GM21825 (cell line): ENCODE measurements around the gene AKAP12.
"Not testable (repeated sequence)": the region's sequence is repeated elsewhere in the genome, so short reads cannot be mapped to it uniquely, and the experiment has no call there.

Source experiments
- ATAC-seq: cut with Tn5 transposase; IDR thresholded peaks from one replicate; pipeline ENCODE4 v1.9.1; 2021; ENCODE audit warnings: mild to moderate bottlenecking, moderate library complexity; ENCODE audit not compliant: unreplicated experiment

AKAP12 gene

GRCh38 chr6:151339369-151339768, 99.6 kb downstream of the AKAP12 start:
- ATAC-seq, result no peak

GRCh38 chr6:151340219-151340978, 100.6 kb downstream of the AKAP12 start:
- no peak for ATAC-seq

DNA sequence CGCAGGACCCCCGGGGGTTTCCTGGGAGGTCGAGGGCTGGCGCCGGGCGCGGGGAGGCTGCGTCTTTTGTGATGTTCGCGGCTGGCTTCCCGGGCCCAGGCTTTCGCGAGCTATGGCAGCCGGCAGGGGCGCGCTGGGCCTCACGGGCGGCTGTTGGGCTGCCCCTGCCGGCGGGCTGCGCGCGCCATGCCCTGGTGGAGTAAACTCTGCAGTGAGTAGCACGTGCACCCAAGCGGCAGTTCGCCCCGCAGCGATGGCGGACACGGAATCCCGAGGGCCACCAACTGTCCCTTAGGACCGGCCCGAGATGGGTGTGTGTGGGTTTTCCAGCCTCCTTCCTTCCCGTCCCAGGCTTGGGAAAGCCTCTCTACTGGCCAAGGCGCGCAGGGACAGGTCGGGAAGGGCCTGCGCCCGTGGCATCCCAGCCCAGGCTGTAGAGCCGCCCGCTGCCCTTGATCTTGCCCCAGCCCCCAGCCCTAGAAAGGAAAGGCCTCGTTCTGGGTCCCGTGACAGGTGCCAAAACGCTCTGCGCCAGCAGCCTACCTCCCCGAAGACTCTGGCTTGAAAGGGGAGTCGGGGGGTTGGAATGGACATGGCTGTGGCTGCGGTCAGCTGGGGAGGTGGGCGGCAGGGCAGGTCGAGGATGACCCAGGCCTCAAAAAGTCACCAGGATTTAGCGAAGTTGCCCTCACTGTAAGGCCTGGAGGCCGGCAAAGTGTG, 101.9 kb downstream of the AKAP12 start:
- ATAC-seq, result no peak

- ATAC-seq, result not testable (repeated sequence)
Measured at GRCh38 chr6:151342750-151343149, 103.0 kb downstream of the AKAP12 start.

GRCh38 chr6:151349651-151350270, 110.0 kb downstream of the AKAP12 start:
- ATAC-seq, result no peak

GRCh38 chr6:151350442-151351145, 110.8 kb downstream of the AKAP12 start:
- no peak for ATAC-seq

DNA sequence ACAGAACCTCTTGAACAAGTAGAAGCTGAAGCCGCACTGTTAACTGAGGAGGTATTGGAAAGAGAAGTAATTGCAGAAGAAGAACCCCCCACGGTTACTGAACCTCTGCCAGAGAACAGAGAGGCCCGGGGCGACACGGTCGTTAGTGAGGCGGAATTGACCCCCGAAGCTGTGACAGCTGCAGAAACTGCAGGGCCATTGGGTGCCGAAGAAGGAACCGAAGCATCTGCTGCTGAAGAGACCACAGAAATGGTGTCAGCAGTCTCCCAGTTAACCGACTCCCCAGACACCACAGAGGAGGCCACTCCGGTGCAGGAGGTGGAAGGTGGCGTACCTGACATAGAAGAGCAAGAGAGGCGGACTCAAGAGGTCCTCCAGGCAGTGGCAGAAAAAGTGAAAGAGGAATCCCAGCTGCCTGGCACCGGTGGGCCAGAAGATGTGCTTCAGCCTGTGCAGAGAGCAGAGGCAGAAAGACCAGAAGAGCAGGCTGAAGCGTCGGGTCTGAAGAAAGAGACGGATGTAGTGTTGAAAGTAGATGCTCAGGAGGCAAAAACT, 111.5 kb downstream of the AKAP12 start:
- no peak for ATAC-seq

DNA sequence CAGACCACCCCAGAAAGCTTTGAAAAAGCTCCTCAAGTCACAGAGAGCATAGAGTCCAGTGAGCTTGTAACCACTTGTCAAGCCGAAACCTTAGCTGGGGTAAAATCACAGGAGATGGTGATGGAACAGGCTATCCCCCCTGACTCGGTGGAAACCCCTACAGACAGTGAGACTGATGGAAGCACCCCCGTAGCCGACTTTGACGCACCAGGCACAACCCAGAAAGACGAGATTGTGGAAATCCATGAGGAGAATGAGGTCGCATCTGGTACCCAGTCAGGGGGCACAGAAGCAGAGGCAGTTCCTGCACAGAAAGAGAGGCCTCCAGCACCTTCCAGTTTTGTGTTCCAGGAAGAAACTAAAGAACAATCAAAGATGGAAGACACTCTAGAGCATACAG, 112.0 kb downstream of the AKAP12 start:
- ATAC-seq, result no peak

- no peak for ATAC-seq
Measured at GRCh38 chr6:151352410-151353396, 112.9 kb downstream of the AKAP12 start.

DNA sequence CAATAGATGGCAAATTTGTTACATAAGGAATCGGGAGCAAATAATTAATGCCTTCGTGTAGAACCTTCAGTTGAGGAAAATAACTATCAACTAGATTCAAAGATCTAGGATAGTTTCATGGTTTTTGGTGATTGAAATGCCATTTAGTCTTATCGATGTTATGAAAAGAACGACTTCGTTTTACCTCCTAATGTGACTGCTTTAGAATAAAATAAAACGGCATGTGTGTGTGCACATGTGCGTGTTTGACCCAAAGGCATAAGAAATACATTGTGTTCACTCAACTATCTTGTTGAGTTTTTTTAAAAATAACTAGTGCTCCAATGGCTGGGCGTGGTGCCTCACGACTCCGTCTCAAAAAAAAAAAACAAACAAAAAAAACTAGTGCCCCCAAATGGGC, 114.0 kb downstream of the AKAP12 start:
- no peak for ATAC-seq

DNA sequence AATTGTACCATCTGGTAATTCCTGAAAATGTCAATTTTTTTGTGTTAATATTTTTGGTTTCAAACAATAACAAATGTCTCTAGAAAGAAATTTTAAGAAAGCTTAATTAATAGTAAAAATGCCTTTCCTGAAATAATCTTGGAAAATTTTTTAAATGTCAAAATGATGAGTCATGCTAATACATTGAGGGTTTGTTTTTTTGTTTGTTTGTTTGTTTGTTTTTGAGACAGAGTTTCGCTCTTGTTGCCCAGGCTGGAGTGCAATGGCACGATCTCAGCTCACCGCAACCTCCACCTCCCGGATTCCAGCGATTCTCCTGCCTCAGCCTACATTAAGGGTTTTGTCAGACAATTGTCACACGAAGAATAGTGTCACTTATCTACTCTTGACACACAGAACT, 117.2 kb downstream of the AKAP12 start:
- not testable (repeated sequence) for ATAC-seq

DNA sequence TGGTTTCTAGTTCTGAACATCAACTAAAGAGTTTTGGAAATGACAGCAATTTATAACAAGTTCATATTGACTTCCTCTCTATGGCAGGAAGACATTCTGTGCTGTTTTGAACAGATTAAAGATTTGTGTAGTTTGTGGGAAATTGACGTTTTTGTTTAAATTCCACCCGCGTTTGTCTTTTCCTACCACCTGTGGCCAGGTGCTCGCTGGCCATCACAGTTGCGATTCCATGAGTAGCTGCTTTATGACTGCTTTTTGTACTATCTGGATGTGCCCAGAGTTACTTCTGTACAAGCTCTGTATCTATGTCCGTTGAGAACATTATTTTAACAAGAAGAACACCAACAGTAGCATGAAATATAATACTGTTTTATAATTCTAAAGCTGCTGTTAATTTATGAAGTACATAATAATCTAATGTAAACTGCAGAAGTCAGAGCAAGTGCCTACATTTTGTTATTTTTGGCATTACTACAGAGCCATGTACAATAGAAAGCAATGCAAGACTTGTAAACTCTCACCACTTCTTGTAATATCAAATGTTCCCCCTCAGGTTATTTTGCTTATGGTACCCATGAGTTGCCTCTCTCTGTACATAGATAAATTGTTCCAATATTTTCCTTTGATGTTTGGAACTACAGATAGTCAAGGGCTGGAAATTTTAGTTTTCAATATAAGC, 118.1 kb downstream of the AKAP12 start:
- no peak for ATAC-seq

GRCh38 chr6:151358475-151358874, 118.7 kb downstream of the AKAP12 start:
- no peak for ATAC-seq

DNA sequence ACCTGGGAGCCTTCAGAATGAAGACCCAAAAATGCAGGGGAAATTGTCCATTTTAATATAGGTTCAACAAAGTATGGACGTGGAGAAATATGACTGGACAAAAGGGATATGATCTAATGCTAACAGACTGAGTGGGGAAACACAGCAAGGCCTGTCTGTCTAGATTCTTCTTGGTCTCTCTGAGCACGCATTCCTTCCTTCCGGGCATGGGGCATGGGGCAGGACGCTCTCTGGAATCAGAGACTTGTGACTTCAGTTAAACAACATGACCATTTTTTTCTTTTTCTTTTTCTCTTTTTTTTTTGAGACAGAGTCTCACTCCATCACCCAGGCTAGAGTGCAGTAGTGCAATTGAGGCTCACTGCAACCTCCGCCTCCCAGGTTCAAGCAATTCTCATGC, 119.7 kb downstream of the AKAP12 start:
- no peak for ATAC-seq

DNA sequence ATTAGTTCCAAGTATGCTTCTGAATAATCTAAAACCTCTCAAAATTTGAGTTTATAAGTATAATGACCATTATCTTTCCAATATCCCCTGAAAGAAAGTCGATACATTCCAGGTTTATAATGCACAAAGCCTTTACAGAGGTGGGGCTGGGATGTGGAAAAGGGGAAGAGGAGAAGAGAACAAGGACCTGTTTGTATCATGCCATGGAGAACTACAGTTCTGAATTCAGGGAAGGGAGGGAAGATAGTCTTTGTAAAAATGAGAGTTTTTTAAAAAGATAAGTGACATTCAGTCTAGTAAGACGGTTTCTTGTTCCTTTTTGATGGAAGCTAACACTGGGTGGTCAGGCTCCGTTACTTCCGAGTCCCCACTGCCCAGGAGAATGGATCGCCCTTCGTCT, 125.5 kb downstream of the AKAP12 start:
- no peak for ATAC-seq

GRCh38 chr6:151370509-151371078, 130.8 kb downstream of the AKAP12 start:
- ATAC-seq, result no peak

- no peak for ATAC-seq
Measured at GRCh38 chr6:151372164-151372563, 132.4 kb downstream of the AKAP12 start.

DNA sequence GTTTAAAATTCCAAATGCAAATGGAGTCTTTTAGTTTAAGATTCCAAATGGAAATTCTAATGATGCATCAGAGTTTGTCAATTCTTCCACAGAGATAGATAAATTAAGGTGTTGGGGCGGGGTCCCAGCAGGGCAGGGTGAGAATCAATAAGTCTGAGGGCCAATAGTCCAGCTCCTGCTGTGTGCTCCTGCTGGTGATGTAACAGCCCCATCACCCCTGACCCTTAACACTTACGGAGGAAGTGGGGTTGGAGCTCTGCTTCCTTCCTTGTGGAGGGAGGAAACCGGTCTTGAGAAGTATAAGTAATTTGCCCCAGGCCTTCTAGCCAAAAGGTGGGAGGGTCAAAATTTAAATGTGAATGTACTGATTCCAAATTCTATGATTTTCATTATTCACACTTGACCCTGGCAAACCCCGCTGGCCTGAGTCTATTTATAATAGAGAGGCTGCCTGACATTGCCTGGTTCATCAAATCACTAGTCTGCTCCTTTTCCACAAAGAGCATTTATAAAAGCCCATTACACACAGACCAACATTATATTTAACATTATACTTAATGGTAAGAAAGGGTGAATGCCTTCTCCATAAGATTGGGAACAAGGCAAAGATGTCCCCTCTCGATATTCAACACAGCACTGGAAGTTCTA, 134.4 kb downstream of the AKAP12 start:
- no peak for ATAC-seq
